WERI-Rb-1 (cell line): ENCODE results near the gene PPP3CA.

ENCODE experiments used
- DNase-seq: peaks from one replicate; pipeline ENCODE4 v3.0.0-alpha.2; 2020
- H3K27ac ChIP-seq: fragments of 250-450 bp; sonication (Bioruptor Pico); 2 replicates; pipeline ENCODE4 v1.5.1; 2020; ENCODE audit warnings: mild to moderate bottlenecking, moderate library complexity
- H3K27me3 ChIP-seq: fragments of 250-450 bp; sonication (Bioruptor Pico); 2 replicates; pipeline ENCODE4 v1.5.1; 2021; ENCODE audit warnings: mild to moderate bottlenecking, low read depth, moderate library complexity; ENCODE audit not compliant: insufficient read depth, severe bottlenecking
- H3K36me3 ChIP-seq: fragments of 250-450 bp; sonication (Bioruptor Pico); 2 replicates; pipeline ENCODE4 v1.5.1; 2020; ENCODE audit warnings: mild to moderate bottlenecking, moderate library complexity
- H3K4me3 ChIP-seq: 2 replicates; pipeline ENCODE4 v1.5.1; 2011; ENCODE audit warnings: low read depth, mild to moderate bottlenecking, control low read depth, low read length
- H3K9me3 ChIP-seq: fragments of 250-450 bp; sonication (Bioruptor Pico); 2 replicates; pipeline ENCODE4 v1.5.1; 2021; ENCODE audit warnings: mild to moderate bottlenecking, moderate library complexity; ENCODE audit not compliant: severe bottlenecking
- TF ChIP-seq, protein P1 (sequence below): IDR thresholded peaks from 2 replicates; pipeline ENCODE4 v1.5.1; 2011; ENCODE audit warnings: low read depth, mild to moderate bottlenecking, control low read depth, inconsistent platforms, low read length

PPP3CA gene

DNA sequence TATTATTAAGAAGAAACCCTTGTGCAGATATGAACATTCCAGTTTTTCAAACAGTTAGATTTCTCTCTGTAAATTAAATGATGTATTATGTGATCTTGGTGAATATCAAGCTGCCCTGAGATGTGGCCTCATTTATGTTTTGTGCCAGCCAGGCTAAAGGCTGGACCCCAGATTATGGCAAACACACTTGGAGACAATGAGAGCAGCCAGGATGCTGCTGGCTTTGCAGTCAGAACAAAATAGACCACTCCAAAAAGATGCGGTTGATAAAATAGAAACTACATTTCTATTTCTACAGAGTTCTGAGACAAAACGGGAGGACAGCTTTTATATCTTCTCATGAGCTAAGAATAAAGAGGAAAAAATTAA is 296.5 kb downstream of the PPP3CA start:
- H3K36me3 ChIP-seq = no peaks in the 10 kb centered on the region
- H3K27ac ChIP-seq = no peak overlapping the region
- TF ChIP-seq, protein P1, sequence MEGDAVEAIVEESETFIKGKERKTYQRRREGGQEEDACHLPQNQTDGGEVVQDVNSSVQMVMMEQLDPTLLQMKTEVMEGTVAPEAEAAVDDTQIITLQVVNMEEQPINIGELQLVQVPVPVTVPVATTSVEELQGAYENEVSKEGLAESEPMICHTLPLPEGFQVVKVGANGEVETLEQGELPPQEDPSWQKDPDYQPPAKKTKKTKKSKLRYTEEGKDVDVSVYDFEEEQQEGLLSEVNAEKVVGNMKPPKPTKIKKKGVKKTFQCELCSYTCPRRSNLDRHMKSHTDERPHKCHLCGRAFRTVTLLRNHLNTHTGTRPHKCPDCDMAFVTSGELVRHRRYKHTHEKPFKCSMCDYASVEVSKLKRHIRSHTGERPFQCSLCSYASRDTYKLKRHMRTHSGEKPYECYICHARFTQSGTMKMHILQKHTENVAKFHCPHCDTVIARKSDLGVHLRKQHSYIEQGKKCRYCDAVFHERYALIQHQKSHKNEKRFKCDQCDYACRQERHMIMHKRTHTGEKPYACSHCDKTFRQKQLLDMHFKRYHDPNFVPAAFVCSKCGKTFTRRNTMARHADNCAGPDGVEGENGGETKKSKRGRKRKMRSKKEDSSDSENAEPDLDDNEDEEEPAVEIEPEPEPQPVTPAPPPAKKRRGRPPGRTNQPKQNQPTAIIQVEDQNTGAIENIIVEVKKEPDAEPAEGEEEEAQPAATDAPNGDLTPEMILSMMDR = no peak
- DNase-seq = no peak
- no peak overlapping the region for H3K4me3 ChIP-seq
- H3K9me3 ChIP-seq = no peaks in the 10 kb centered on the region
- no peaks in the 10 kb centered on the region for H3K27me3 ChIP-seq

DNA sequence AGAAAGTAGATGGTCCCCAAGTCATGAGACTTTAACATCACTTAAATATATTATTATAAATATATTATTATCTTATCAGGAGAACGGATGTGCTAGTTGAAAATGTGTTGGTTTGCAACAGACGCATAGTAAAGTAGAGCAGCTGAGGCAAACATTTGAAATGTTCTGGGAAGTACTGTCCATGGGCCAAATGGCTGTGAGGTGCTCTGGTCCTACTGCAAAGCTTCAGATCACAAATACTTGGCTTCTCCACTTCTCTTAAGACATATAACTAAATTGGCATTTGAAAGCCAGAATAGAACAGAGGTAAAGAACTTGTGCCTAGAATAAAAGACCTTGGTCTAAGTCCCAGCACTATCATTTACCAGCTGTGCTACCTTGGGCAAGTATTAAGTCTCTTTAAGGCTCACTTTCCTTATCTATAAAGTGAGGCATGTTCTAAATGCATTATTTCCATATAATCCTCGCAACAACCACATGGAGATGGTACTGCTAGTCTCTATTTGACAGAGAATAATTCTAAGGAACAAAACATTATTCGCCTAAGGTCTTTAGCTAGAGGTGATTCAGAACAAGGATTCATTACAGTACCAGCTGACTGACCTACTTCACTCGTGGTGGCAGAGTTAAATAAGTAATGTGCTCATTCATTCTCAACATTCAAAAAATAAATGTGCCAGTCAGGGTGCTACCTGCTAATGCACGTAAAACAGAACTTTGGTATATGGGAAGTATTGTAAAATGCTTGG is 297.1 kb downstream of the PPP3CA start:
- no peak overlapping the region for H3K27ac ChIP-seq
- no peak for DNase-seq
- TF ChIP-seq, protein P1 = no peak

DNA sequence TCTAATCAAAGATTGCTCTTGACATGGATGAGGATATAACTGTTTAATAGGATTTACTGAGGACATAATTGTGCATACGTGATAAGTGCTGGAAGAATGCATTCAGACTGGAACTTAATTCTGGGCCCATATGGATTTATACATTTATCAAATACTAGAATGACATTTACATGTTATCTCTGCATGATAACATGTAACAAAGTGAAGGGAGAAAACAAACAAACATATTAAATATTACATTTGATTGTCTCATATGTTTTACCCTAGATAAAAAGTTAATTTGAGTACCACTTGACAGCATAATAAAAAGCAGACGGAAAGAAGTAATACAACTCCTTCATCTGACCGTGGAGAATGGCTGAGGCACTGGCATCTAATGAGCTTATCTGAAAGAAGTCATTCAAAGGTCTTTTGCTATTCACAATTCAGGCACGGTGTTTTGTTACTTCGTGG is 297.8 kb downstream of the PPP3CA start:
- TF ChIP-seq, protein P1 = no peak
- H3K4me3 ChIP-seq = no peak overlapping the region
- no peaks in the 10 kb centered on the region for H3K27me3 ChIP-seq
- H3K27ac ChIP-seq = no peak overlapping the region
- no peaks in the 10 kb centered on the region; the same call in 1 of the 2 replicates for H3K36me3 ChIP-seq
- no peak for DNase-seq
- H3K9me3 ChIP-seq = no peaks in the 10 kb centered on the region

More for the DNA sequence above, 297.1 kb downstream of the PPP3CA start:
- Histone ChIP-seq H3K27me3 (no peaks in the 10 kb centered on the region), H3K9me3 (no peaks in the 10 kb centered on the region), H3K4me3 (no peak overlapping the region), H3K36me3 (no peaks in the 10 kb centered on the region)

DNA sequence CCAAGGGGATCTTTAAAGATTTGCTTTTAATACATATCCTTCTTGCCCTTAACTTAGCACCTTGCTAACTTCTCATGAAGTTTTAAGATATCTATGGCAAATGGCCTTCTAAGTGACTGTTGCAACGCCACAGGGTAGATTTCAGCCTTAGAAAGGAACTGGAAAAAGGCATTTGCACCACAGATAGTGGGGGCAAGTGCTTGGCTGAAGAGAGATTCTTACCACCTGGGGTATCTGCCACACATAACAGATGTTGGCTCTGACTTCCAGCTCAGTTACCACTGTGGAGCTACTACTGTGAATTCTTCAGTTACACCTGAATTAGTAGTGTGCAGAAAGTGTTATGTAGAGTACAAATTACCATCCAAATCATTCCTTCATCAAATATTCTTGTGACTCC is 302.6 kb downstream of the PPP3CA start:
- Histone ChIP-seq H3K36me3 (no peaks in the 10 kb centered on the region; the same call in 1 of the 2 replicates), H3K9me3 (no peaks in the 10 kb centered on the region), H3K27ac (no peak overlapping the region), H3K4me3 (no peak overlapping the region), H3K27me3 (no peaks in the 10 kb centered on the region)
- TF ChIP-seq, protein P1 = no peak
- no peak for DNase-seq

DNA sequence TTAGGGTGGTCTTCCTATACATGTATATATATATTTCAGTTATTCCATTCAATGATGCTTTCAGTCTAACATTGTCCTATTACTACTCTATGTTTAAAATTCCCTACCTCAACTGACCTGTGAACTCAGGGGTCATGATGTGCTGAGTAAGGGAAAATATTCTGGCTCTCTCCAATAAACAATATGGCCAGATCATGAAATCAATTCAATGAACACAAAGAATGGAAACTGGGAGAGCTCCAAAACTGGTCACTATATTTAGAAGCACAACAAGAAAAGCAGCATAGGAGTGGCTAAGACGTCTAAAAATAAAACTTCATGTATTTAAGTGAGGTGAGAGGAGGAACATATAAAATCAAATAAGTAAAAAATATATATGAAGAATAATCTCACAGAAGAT is 304.5 kb downstream of the PPP3CA start:
- Histone ChIP-seq H3K9me3 (no peaks in the 10 kb centered on the region), H3K27ac (no peak overlapping the region), H3K36me3 (no peaks in the 10 kb centered on the region; the same call in 1 of the 2 replicates), H3K27me3 (no peaks in the 10 kb centered on the region), H3K4me3 (no peak overlapping the region)
- TF ChIP-seq, protein P1 = no peak
- DNase-seq = no peak

DNA sequence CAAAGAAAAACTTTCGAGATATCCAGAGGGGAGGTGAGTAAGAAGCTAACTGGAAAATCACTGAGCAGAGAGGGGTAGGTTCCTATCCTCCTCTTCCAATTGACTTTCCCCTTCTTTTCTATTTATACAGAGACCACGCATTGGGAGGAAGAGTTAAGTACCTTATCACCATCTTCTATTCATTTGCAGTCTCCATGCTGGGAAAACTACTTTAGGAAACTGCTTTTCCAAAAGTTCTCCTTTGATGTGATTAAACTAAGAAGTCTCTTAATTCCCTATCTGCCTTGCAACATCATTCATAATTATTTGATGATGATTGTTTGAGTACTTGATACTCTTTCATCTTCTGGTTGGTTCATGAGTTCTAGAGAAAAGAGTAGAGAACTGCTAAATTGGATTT is 306.6 kb downstream of the PPP3CA start:
- DNase-seq = no peak
- H3K9me3 ChIP-seq = no peaks in the 10 kb centered on the region
- H3K4me3 ChIP-seq = no peak overlapping the region
- no peaks in the 10 kb centered on the region for H3K27me3 ChIP-seq
- H3K36me3 ChIP-seq = no peaks in the 10 kb centered on the region; the same call in 1 of the 2 replicates
- TF ChIP-seq, protein P1 = no peak
- no peak overlapping the region for H3K27ac ChIP-seq
